Ovary (tissue), 9 donors: ENCODE data around the gene SIK3. TPM values are rescaled to one million over a fixed set of nuclear protein-coding genes. Genes with fewer than 3 reads are reported as not detected.
A peak's percentile ranks its signal among the peaks of the same experiment; 100 is the strongest.

Experiments
- DNase-seq, 5 donors: peaks; one replicate each; pipeline ENCODE4 v3.0.0-alpha.2; 2019 to 2020
- H3K27ac ChIP-seq, 2 donors: fragments of 200-600 bp; one replicate each; pipeline versions ENCODE4 v1.5.1 to v1.8.0; 2019 to 2022
- H3K27me3 ChIP-seq: fragments of 200-600 bp; one replicate; pipeline ENCODE4 v1.8.0; 2022
- H3K36me3 ChIP-seq: fragments of 200-600 bp; sonication (generic); one replicate; pipeline ENCODE4 v1.5.1; 2019
- H3K4me1 ChIP-seq: one replicate; pipeline ENCODE4 v1.8.1; 2013; ENCODE audit warnings: mild to moderate bottlenecking, moderate library complexity; ENCODE audit not compliant: insufficient read depth
- H3K4me3 ChIP-seq: fragments of 200-600 bp; sonication (generic); one replicate; pipeline ENCODE4 v1.5.1; 2017
- H3K9me3 ChIP-seq, 2 donors: fragments of 200-600 bp in 1 of 2; sonication (generic) in 1 of 2; one replicate each; pipeline versions ENCODE4 v1.5.1 to v1.8.1; 2013 to 2019; ENCODE audit warnings: mild to moderate bottlenecking in 1 of 2, moderate library complexity in 1 of 2
- CTCF ChIP-seq, 3 donors: fragments of 450-650 bp in 2 of 3; fragments of 200-600 bp in 1 of 3; IDR thresholded peaks; one replicate each; pipeline versions ENCODE4 v1.5.1 to v1.8.0; 2016 to 2022; ENCODE audit warnings: antibody characterized with exemption in 3 of 3, mild to moderate bottlenecking in 1 of 3
- EP300 ChIP-seq: sonication (generic); formaldehyde crosslinking; IDR thresholded peaks from one replicate; pipeline ENCODE4 v1.6.1; 2017; ENCODE audit warnings: antibody characterized with exemption
- POLR2A ChIP-seq: fragments of 450-650 bp; IDR thresholded peaks from one replicate; pipeline ENCODE4 v1.6.1; 2017; ENCODE audit warnings: antibody characterized with exemption, mild to moderate bottlenecking, moderate library complexity
- WGBS, 3 donors: extraction: QIAGEN DNeasy Blood & Tissue Kit in 1 of 3; methylation state at CpG; one replicate each; pipeline versions ENCODE4 v1.1.5 to v1.1.7; 2013 to 2017; 5-methylcytosine and 5-hydroxymethylcytosine counted together
- intact Hi-C, 4 donors: fragments of 100-400 bp; cut with DNase I; formaldehyde crosslinking; loops; one replicate each; pipeline versions ENCODE4 v1.11.0 to v1.15.1; 2022 to 2023
- polyA plus RNA-seq, 2 donors: library from polyadenylated mRNA; stranded (reverse); fragments of 200-250 nt in 1 of 2; fragments of 350-450 nt in 1 of 2; fragmentation: Illumina TruSeq in 1 of 2; extraction: RNeasy Lipid Tissue Mini Kit (QIAGEN cat#74804) in 1 of 2; gene quantifications; one replicate each; pipeline ENCODE4 v1.2.3, GENCODE V29; 2013 to 2014
- total RNA-seq, 7 donors: library from RNA; depleted of rRNA in 2 of 7; stranded (reverse); fragments of >200 nt in 2 of 7; fragmentation: NEBNext Ultra II Directional in 3 of 7; extraction: Animal tissue kit (Norgen Biotek cat#: 25700) in 3 of 7; gene quantifications; one replicate each; pipeline versions ENCODE4 v1.1.0 to v1.2.4, GENCODE V29; 2016 to 2023
- donor health status: DM: no; HTN: no; CAD: no; lungs with moderate emphysema.
- donor health status: DM: no; HTN: no; CAD: no.
- donor health status: Bipolar disorder and iron deficiency.
- donor health status: DM: yes; HTN: yes; CAD: no.
- donor health status: DM: no; HTN: no; CAD: no.
- donor health status: DM: yes; HTN: yes; CAD: no.

Gene SIK3
- total and polyA plus RNA-seq, 9 donors = 18.3 to 134 (median 56.2) TPM

GRCh38 chr11:116844722-116845121, 253.5 kb downstream of the SIK3 start:
- no peaks in the 10 kb centered on the region for H3K9me3 ChIP-seq
- intact Hi-C loops = no loop called here
- WGBS, 3 donors = 85 to 90% (median 89%) methylated on average over 4 of the region's 4 CpGs
- peaks cover 10% of the 10 kb centered on the region for H3K4me1 ChIP-seq
- H3K36me3 ChIP-seq = no peaks in the 10 kb centered on the region
- no peak for DNase-seq
- no peaks in the 10 kb centered on the region for H3K27me3 ChIP-seq
- H3K27ac ChIP-seq = no peak overlapping the region
- no peak overlapping the region for H3K4me3 ChIP-seq
- TF ChIP-seq EP300 (no peak), POLR2A (no peak), CTCF (IDR thresholded peaks at IDR 0.05) (no peak)

GRCh38 chr11:116843661-116844060, 254.6 kb downstream of the SIK3 start:
- no peak for TF ChIP-seq POLR2A
- no peak for TF ChIP-seq CTCF (IDR thresholded peaks at IDR 0.05)
- TF ChIP-seq EP300 = no peak
- intact Hi-C loops = no loop called here
- Histone ChIP-seq H3K36me3 (no peaks in the 10 kb centered on the region), H3K27me3 (no peaks in the 10 kb centered on the region), H3K4me3 (no peak overlapping the region), H3K9me3 (no peaks in the 10 kb centered on the region), H3K4me1 (peaks cover 9% of the 10 kb centered on the region), H3K27ac (no peak overlapping the region)
- DNase-seq = peak in 2 of 5 donors; percentile 12 to 15
- 93 to 97% (median 93%) methylated on average over 9 of the region's 9 CpGs for WGBS, 3 donors

- intact Hi-C loops = no loop called here
- 80 to 92% (median 80%) methylated on average over 4 of the region's 4 CpGs for WGBS, 3 donors
- H3K4me3 ChIP-seq = no peak overlapping the region
- H3K4me1 ChIP-seq = peaks cover 9% of the 10 kb centered on the region
- TF ChIP-seq POLR2A (no peak), EP300 (no peak), CTCF (IDR thresholded peaks at IDR 0.05) (no peak)
- no peaks in the 10 kb centered on the region for H3K27me3 ChIP-seq
- peak in 2 of 5 donors; percentile 16 to 23 for DNase-seq
- H3K9me3 ChIP-seq = no peaks in the 10 kb centered on the region
- no peak overlapping the region for H3K27ac ChIP-seq
- H3K36me3 ChIP-seq = no peaks in the 10 kb centered on the region
Observed at GRCh38 chr11:116842909-116843308, 255.3 kb downstream of the SIK3 start.

GRCh38 chr11:116842117-116842516, 256.1 kb downstream of the SIK3 start:
- DNase-seq = no peak
- intact Hi-C loops = no loop called here
- no peaks in the 10 kb centered on the region for H3K27me3 ChIP-seq
- TF ChIP-seq EP300 (no peak), POLR2A (no peak)
- WGBS, 3 donors = 97 to 100% (median 97%) methylated on average over 4 of the region's 4 CpGs
- H3K27ac ChIP-seq = no peak overlapping the region
- peaks cover 17% of the 10 kb centered on the region for H3K4me1 ChIP-seq
- no peaks in the 10 kb centered on the region for H3K9me3 ChIP-seq
- H3K36me3 ChIP-seq = no peaks in the 10 kb centered on the region
- no peak overlapping the region for H3K4me3 ChIP-seq

GRCh38 chr11:116840746-116841296, 257.4 kb downstream of the SIK3 start:
- no peak overlapping the region for H3K27ac ChIP-seq
- no peaks in the 10 kb centered on the region for H3K27me3 ChIP-seq
- no peak overlapping the region for H3K4me3 ChIP-seq
- WGBS, 3 donors = 47 to 54% (median 47%) methylated on average over 9 of the region's 9 CpGs
- TF ChIP-seq CTCF (IDR thresholded peaks at IDR 0.05) = no peak
- no peaks in the 10 kb centered on the region for H3K9me3 ChIP-seq
- H3K4me1 ChIP-seq = peaks cover 27% of the 10 kb centered on the region
- no peaks in the 10 kb centered on the region for H3K36me3 ChIP-seq
- intact Hi-C loops = no loop called here
- peak in 2 of 5 donors; percentile 10 to 17 for DNase-seq
